H1 (cell line): ENCODE results near the gene HNRNPM. TPM values are rescaled to one million over a fixed set of nuclear protein-coding genes. Genes with fewer than 3 reads are reported as not detected.

Source experiments
- CTCF ChIA-PET: fragments of 300-600 bp; sonication (Branson Sonifier 250); formaldehyde crosslinking; loops from one replicate; lab custom pipeline; 2021; ENCODE audit not compliant: partially characterized antibody; lab: Charles Lee
- POLR2A ChIA-PET: fragments of 300-600 bp; sonication (Branson Sonifier 250); formaldehyde crosslinking; loops from one replicate; lab custom pipeline; 2021; ENCODE audit warnings: inconsistent platforms; ENCODE audit not compliant: partially characterized antibody; lab: Charles Lee
- DNase-seq, 2 experiments: peaks; one replicate each; pipeline versions ENCODE4 v3.0.0 to v3.0.0-alpha.2; 2010 to 2022; ENCODE audit warnings: low spot score in 2 of 2, low read depth in 1 of 2, mixed read lengths in 1 of 2
- FAIRE-seq: peaks from 2 replicates; lab custom pipeline; 2011; peaks lifted over from hg19 to GRCh38; lab: Jason Lieb, UNC
- H2AFZ ChIP-seq: 2 replicates; pipeline ENCODE4 v1.8.1; 2012; ENCODE audit warnings: low read length, inconsistent platforms
- H2AK5ac ChIP-seq: 2 replicates; pipeline ENCODE4 v1.6.1; 2013; ENCODE audit warnings: low read depth, low read length
- H2BK120ac ChIP-seq: replicated peaks from 2 replicates; pipeline ENCODE3; 2013; ENCODE audit warnings: low read depth, low read length, inconsistent platforms
- H2BK12ac ChIP-seq: 2 replicates; pipeline ENCODE4 v1.6.1; 2013; ENCODE audit warnings: low read depth, low read length
- H2BK15ac ChIP-seq: 2 replicates; pipeline ENCODE4 v1.6.1; 2013; ENCODE audit warnings: low read length
- H2BK20ac ChIP-seq: 2 replicates; pipeline ENCODE4 v1.6.1; 2013; ENCODE audit warnings: low read length
- H2BK5ac ChIP-seq: 2 replicates; pipeline ENCODE4 v1.6.1; 2013; ENCODE audit warnings: low read depth, low read length
- H3K14ac ChIP-seq: 2 replicates; pipeline ENCODE4 v1.6.1; 2013; ENCODE audit warnings: inconsistent platforms; ENCODE audit not compliant: insufficient read length
- H3K18ac ChIP-seq: 2 replicates; pipeline ENCODE4 v1.6.1; 2013; ENCODE audit warnings: low read length; ENCODE audit errors: extremely low read depth
- H3K23ac ChIP-seq: 2 replicates; pipeline ENCODE4 v1.6.1; 2013; ENCODE audit warnings: inconsistent platforms; ENCODE audit not compliant: insufficient read length
- H3K23me2 ChIP-seq: 2 replicates; pipeline ENCODE4 v1.6.1; 2013; ENCODE audit warnings: low read depth, low read length
- H3K27ac ChIP-seq: 2 replicates; pipeline ENCODE4 v1.6.1; 2011; ENCODE audit warnings: low read depth, low read length, inconsistent platforms
- H3K27me3 ChIP-seq, 4 experiments: replicated peaks in 1 of 4; 1 replicate in 1 of 4; 2 replicates in 3 of 4; pipeline versions ENCODE4 v1.6.1 to v1.8.1; 2011 to 2013; ENCODE audit warnings: low read length in 3 of 4, mild to moderate bottlenecking in 3 of 4, inconsistent platforms in 2 of 4, mixed read lengths in 2 of 4, moderate library complexity in 1 of 4; ENCODE audit not compliant: control insufficient read depth in 3 of 4, insufficient read depth in 3 of 4; ENCODE audit errors: extremely low read depth in 1 of 4
- H3K36me3 ChIP-seq, 4 experiments: 2 replicates each; pipeline versions ENCODE4 v1.6.1 to v1.8.1; 2011 to 2013; ENCODE audit warnings: mild to moderate bottlenecking in 4 of 4, low read length in 3 of 4, moderate library complexity in 2 of 4, control low read depth in 1 of 4, inconsistent platforms in 1 of 4; ENCODE audit not compliant: insufficient read depth in 4 of 4, control insufficient read depth in 2 of 4
- H3K4ac ChIP-seq: replicated peaks from 2 replicates; pipeline ENCODE3; 2013; ENCODE audit warnings: low read length, low read depth, mixed read lengths, inconsistent platforms; ENCODE audit not compliant: insufficient read length
- H3K4me1 ChIP-seq, 4 experiments: replicated peaks in 1 of 4; 1 replicate in 1 of 4; 2 replicates in 3 of 4; pipeline versions ENCODE4 v1.6.1 to v1.8.1; 2011 to 2013; ENCODE audit warnings: low read length in 3 of 4, inconsistent platforms in 2 of 4, mixed read lengths in 1 of 4; ENCODE audit not compliant: insufficient read depth in 4 of 4, control insufficient read depth in 3 of 4
- H3K4me2 ChIP-seq, 2 experiments: 2 replicates each; pipeline versions ENCODE4 v1.6.1 to v1.8.1; 2011 to 2013; ENCODE audit warnings: low read depth in 2 of 2, low read length in 2 of 2, control low read depth in 1 of 2, inconsistent platforms in 1 of 2, mild to moderate bottlenecking in 1 of 2; ENCODE audit not compliant: insufficient read depth in 1 of 2
- H3K4me3 ChIP-seq, 4 experiments: fragments of 200-600, 300-600 bp in 1 of 4; sonication (generic), shearing (Covaris generic), sonication (Bioruptor Twin) in 1 of 4; 2 replicates each; pipeline versions ENCODE4 v1.5.1 to v1.8.1; 2011 to 2016; ENCODE audit warnings: low read length in 4 of 4, low read depth in 3 of 4, control low read depth in 2 of 4, inconsistent platforms in 2 of 4, mild to moderate bottlenecking in 2 of 4, mixed read lengths in 1 of 4, moderate library complexity in 1 of 4; ENCODE audit not compliant: insufficient read depth in 2 of 4; ENCODE audit errors: extremely low read depth in 1 of 4
- H3K56ac ChIP-seq: replicated peaks from 2 replicates; pipeline ENCODE3; 2013; ENCODE audit warnings: low read depth, mild to moderate bottlenecking, mixed read lengths, low read length, inconsistent platforms; ENCODE audit not compliant: insufficient read length
- H3K79me1 ChIP-seq: 2 replicates; pipeline ENCODE4 v1.6.1; 2013; ENCODE audit warnings: low read depth, low read length, control low read depth
- H3K79me2 ChIP-seq, 2 experiments: 2 replicates each; pipeline versions ENCODE4 v1.6.1 to v1.8.1; 2012 to 2013; ENCODE audit warnings: low read length in 2 of 2, mild to moderate bottlenecking in 2 of 2, inconsistent platforms in 1 of 2; ENCODE audit not compliant: insufficient read depth in 2 of 2, control insufficient read depth in 1 of 2
- H3K9ac ChIP-seq, 4 experiments: replicated peaks in 1 of 4; 1 replicate in 1 of 4; 2 replicates in 3 of 4; pipeline versions ENCODE4 v1.6.1 to v1.8.1; 2011 to 2013; ENCODE audit warnings: low read depth in 3 of 4, low read length in 3 of 4, control low read depth in 2 of 4, mild to moderate bottlenecking in 2 of 4, moderate library complexity in 2 of 4, inconsistent platforms in 1 of 4; ENCODE audit errors: extremely low read depth in 1 of 4
- H3K9me3 ChIP-seq, 2 experiments: 2 replicates each; pipeline versions ENCODE4 v1.6.1 to v1.8.1; 2012 to 2013; ENCODE audit warnings: mild to moderate bottlenecking in 2 of 2, moderate library complexity in 2 of 2, control low read depth in 1 of 2, inconsistent platforms in 1 of 2, low read depth in 1 of 2, low read length in 1 of 2, mixed read lengths in 1 of 2; ENCODE audit not compliant: insufficient read depth in 2 of 2
- H4K20me1 ChIP-seq, 2 experiments: replicated peaks in 1 of 2; 2 replicates each; pipeline versions ENCODE3 to v1.8.1; 2011 to 2013; ENCODE audit warnings: inconsistent platforms in 2 of 2, low read length in 2 of 2, mild to moderate bottlenecking in 1 of 2; ENCODE audit not compliant: insufficient read depth in 2 of 2, control insufficient read depth in 1 of 2
- H4K5ac ChIP-seq: 2 replicates; pipeline ENCODE4 v1.6.1; 2013; ENCODE audit warnings: low read length, low read depth, mixed read lengths, inconsistent platforms; ENCODE audit not compliant: insufficient read length
- H4K8ac ChIP-seq: 2 replicates; pipeline ENCODE4 v1.8.0; 2013; ENCODE audit warnings: mild to moderate bottlenecking, moderate library complexity, low read length, inconsistent platforms; ENCODE audit not compliant: insufficient read depth; ENCODE audit errors: extremely low read depth
- H4K91ac ChIP-seq: replicated peaks from 2 replicates; pipeline ENCODE3; 2013; ENCODE audit warnings: low read length, mixed read lengths, inconsistent platforms; ENCODE audit not compliant: insufficient read length
- CTBP2 ChIP-seq: IDR thresholded peaks from 2 replicates; pipeline ENCODE4 v1.7.0; 2011; ENCODE audit warnings: borderline replicate concordance, mild to moderate bottlenecking, moderate library complexity, mixed read lengths, low read length; ENCODE audit not compliant: insufficient read depth, insufficient read length
- GABPA ChIP-seq: IDR thresholded peaks from 2 replicates; pipeline ENCODE4 v1.6.1; 2011; ENCODE audit warnings: mild to moderate bottlenecking, low read length, moderate library complexity, borderline replicate concordance; ENCODE audit not compliant: insufficient read depth
- GTF2F1 ChIP-seq: IDR thresholded peaks from 2 replicates; pipeline ENCODE4 v1.6.1; 2012; ENCODE audit warnings: low read depth, low read length, improper control_type of control experiment, borderline replicate concordance
- MAFK ChIP-seq: IDR thresholded peaks from 2 replicates; pipeline ENCODE4 v1.6.1; 2012; ENCODE audit warnings: low read depth, mild to moderate bottlenecking, improper control_type of control experiment, low read length
- NRF1 ChIP-seq: IDR thresholded peaks from 2 replicates; pipeline ENCODE4 v1.6.1; 2011; ENCODE audit warnings: mild to moderate bottlenecking, low read depth, low read length, improper control_type of control experiment
- POLR2A ChIP-seq, 2 experiments: IDR thresholded peaks; 1 replicate in 1 of 2; 2 replicates in 1 of 2; pipeline ENCODE4 v1.6.1; 2011; ENCODE audit warnings: low read depth in 2 of 2, low read length in 2 of 2, mild to moderate bottlenecking in 2 of 2; ENCODE audit errors: control extremely low read depth in 1 of 2
- POLR2AphosphoS5 ChIP-seq: IDR thresholded peaks from 2 replicates; pipeline ENCODE4 v1.6.1; 2011; ENCODE audit warnings: low read depth, low read length
- RBBP5 ChIP-seq: IDR thresholded peaks from 2 replicates; pipeline ENCODE4 v1.7.1; 2012; ENCODE audit warnings: low read depth, mild to moderate bottlenecking, inconsistent platforms, low read length, moderate library complexity, borderline replicate concordance
- WGBS, 2 experiments: shearing (Covaris generic) in 1 of 2; methylation state at CpG; one replicate each; pipeline versions ENCODE4 v1.1.6 to v1.1.7; 2013 to 2015; ENCODE audit warnings: low lambda C conversion rate in 2 of 2, mixed read lengths in 2 of 2, inconsistent platforms in 1 of 2, low coverage in 1 of 2, missing lambda C conversion rate in 1 of 2; ENCODE audit not compliant: insufficient replicate concordance in 2 of 2, insufficient coverage in 1 of 2, insufficient read length in 1 of 2; ENCODE audit errors: extremely low coverage in 1 of 2, missing lambda C conversion rate in 1 of 2; 5-methylcytosine and 5-hydroxymethylcytosine counted together
- polyA plus RNA-seq, 7 experiments: library from polyadenylated mRNA; depleted of rRNA in 3 of 7; stranded (reverse) in 5 of 7; unstranded in 2 of 7; fragments of >200 nt in 5 of 7; fragments of 200-250 nt in 2 of 7; gene quantifications; 1 replicate in 5 of 7; 2 replicates in 1 of 7; 4 replicates in 1 of 7; pipeline versions ENCODE4 v1.2.1 to v1.2.3, GENCODE V29; 2011 to 2013; ENCODE audit warnings: missing spikeins in 2 of 7, mixed read lengths in 2 of 7
- total RNA-seq: library from RNA; stranded (reverse); fragmentation: NEBNext Ultra II Directional; extraction: Animal tissue kit (Norgen Biotek cat#: 25700); gene quantifications from 2 replicates; pipeline ENCODE4 v1.2.1, GENCODE V29; 2021
- TF ChIP-seq, protein P1 (sequence below): IDR thresholded peaks from 2 replicates; pipeline ENCODE4 v1.6.1; 2011; ENCODE audit warnings: low read length, improper control_type of control experiment
- TF ChIP-seq, protein P2 (sequence below): IDR thresholded peaks from 2 replicates; pipeline ENCODE4 v1.6.1; 2012; ENCODE audit warnings: inconsistent platforms

Gene HNRNPM
- total and polyA plus RNA-seq, 2 of the 8 experiments (the other 6 are each of a cell fraction or from before 2014, with no cell fraction given) = 375 to 474 TPM

DNA sequence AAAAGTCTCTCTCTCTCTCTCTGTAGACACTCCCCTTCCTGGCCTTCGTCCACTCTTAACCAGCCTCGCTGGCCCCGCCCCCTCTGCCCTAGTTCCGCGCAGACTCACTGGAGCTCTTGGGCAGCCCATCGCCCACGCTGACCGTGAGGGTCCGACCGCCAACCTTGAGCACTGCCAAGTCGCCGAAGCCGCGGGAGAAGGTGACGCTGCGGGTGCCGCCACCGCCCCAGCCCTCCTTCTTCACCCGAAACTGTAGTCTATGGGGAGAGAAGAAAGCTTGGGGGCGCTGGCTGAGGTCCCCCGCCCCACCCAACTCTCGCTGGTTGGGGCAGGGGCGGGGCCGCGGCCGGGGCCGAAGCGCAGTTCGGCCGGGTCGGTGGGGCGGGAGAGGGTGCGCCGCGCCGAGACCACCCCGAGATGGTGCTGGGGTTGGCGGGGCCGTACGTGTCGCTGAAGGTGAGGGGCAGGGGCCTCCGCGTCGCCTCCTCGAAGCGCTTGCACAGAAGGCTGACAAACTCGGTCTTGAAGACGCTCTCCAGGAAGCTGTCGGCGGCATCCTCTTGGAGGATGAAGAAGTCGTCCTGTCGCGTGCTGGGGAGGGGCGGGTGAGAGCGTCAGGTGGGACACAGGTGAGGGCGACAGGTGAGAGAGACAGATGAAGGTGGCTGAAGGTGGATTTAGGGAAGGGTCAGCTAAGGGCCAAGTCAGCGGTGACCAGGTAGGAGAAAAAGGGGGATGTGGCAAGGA lies 81.7 kb downstream of the HNRNPM start:
- FAIRE-seq (no peak), DNase-seq (peak; percentile 54 to 97)
- peak overlapping the region; percentile 70 for H3K56ac ChIP-seq
- H3K27me3 ChIP-seq = no peaks in the 10 kb centered on the region
- peaks cover 6% of the 10 kb centered on the region for H3K23me2 ChIP-seq
- CTCF ChIA-PET = interaction anchor here (1.4 to 5.4 kb wide), 4 partner anchors 13 to 113 kb away, joined by 3 to 34 read pairs (median 9); partner anchors contain the start of genes MYO1F and ZNF414
- H3K4me3 ChIP-seq = peak overlapping the region; percentile 61 to 84 (median 70)
- peak overlapping the region; percentile 29; the same call in 1 of the 2 replicates for H3K27ac ChIP-seq
- no peak overlapping the region for H2AK5ac ChIP-seq
- no peak overlapping the region for H4K5ac ChIP-seq
- H3K79me2 ChIP-seq = no peaks in the 10 kb centered on the region
- H2BK120ac ChIP-seq = no peak overlapping the region
- H3K79me1 ChIP-seq = peaks cover 10% of the 10 kb centered on the region
- POLR2A ChIA-PET = interaction anchor here (0.6 to 6.7 kb wide), 19 partner anchors 7 to 203 kb away, joined by 3 to 73 read pairs (median 3); partner anchors contain the start of gene ZNF414
- no peaks in the 10 kb centered on the region for H3K36me3 ChIP-seq
- H2BK12ac ChIP-seq = no peak overlapping the region
- WGBS, 2 experiments = 4% methylated on average over 41 of the region's 57 CpGs; no CpG with 5 or more reads in 1 of the 2 experiments
- no peaks in the 10 kb centered on the region for H3K9me3 ChIP-seq
- no peak overlapping the region for H3K14ac ChIP-seq
- H2BK15ac ChIP-seq = no peak overlapping the region
- peak overlapping the region; percentile 86 for H4K8ac ChIP-seq
- peaks cover 4 to 20% of the 10 kb centered on the region in 2 experiments for H4K20me1 ChIP-seq
- peak overlapping the region; percentile 90 for H3K18ac ChIP-seq
- peak overlapping the region; percentile 88 for H3K4ac ChIP-seq
- H3K23ac ChIP-seq = no peak overlapping the region
- no peak overlapping the region for H4K91ac ChIP-seq
- H2AFZ ChIP-seq = peak overlapping the region; percentile 82; the same call in 1 of the 2 replicates
- H3K4me1 ChIP-seq = peaks cover 0 to 8% (median 3%) of the 10 kb centered on the region in 4 experiments; a peak in 4 of 7 replicates
- H2BK20ac ChIP-seq = no peak overlapping the region
- peak overlapping the region; percentile 89 to 99 for H3K4me2 ChIP-seq
- H3K9ac ChIP-seq = peak overlapping the region; percentile 39 to 73 (median 64)
- H2BK5ac ChIP-seq = 0 out of 2 replicates have a peak overlapping the region, but pooled peaks have one; percentile 75
- TF ChIP-seq, protein P1, sequence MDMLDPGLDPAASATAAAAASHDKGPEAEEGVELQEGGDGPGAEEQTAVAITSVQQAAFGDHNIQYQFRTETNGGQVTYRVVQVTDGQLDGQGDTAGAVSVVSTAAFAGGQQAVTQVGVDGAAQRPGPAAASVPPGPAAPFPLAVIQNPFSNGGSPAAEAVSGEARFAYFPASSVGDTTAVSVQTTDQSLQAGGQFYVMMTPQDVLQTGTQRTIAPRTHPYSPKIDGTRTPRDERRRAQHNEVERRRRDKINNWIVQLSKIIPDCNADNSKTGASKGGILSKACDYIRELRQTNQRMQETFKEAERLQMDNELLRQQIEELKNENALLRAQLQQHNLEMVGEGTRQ = no peak
- TF ChIP-seq POLR2AphosphoS5 = no peak; the same call in 1 of the 2 replicates
- TF ChIP-seq NRF1 = peak; percentile 51
- no peak for TF ChIP-seq POLR2A (IDR thresholded peaks at IDR 0.05; ENCODE audit: control extremely low read depth in 1 of 2, low read depth in 2 of 2, low read length in 2 of 2)
- TF ChIP-seq GABPA = no peak
- TF ChIP-seq CTBP2 = no peak
- no peak for TF ChIP-seq GTF2F1
- TF ChIP-seq, protein P2, sequence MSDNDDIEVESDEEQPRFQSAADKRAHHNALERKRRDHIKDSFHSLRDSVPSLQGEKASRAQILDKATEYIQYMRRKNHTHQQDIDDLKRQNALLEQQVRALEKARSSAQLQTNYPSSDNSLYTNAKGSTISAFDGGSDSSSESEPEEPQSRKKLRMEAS = peak; percentile 60
- TF ChIP-seq RBBP5 = no peak
- TF ChIP-seq MAFK = no peak
